GM18517 (cell line): ENCODE data around the gene PSMC2.
"Not testable (repeated sequence)": the region's sequence is repeated elsewhere in the genome, so short reads cannot be mapped to it uniquely, and the experiment has no call there.

Experiments
- ATAC-seq: cut with Tn5 transposase; IDR thresholded peaks from one replicate; pipeline ENCODE4 v1.9.1; 2021; ENCODE audit warnings: mild to moderate bottlenecking, moderate library complexity; ENCODE audit not compliant: unreplicated experiment

The PSMC2 gene

GRCh38 chr7:103373866-103374643 lies 26.6 kb downstream of the PSMC2 start:
- ATAC-seq, result no peak

- ATAC-seq, result no peak
Measured at GRCh38 chr7:103379270-103379975, 32.0 kb downstream of the PSMC2 start.

- no peak for ATAC-seq
Measured at GRCh38 chr7:103380395-103381191, 33.1 kb downstream of the PSMC2 start.

- no peak for ATAC-seq
Measured at GRCh38 chr7:103381280-103382031, 34.0 kb downstream of the PSMC2 start.

GRCh38 chr7:103382032-103382402 lies 34.6 kb downstream of the PSMC2 start:
- ATAC-seq, result no peak

GRCh38 chr7:103387242-103387641 lies 39.8 kb downstream of the PSMC2 start:
- ATAC-seq, result no peak

- no peak for ATAC-seq
Measured at GRCh38 chr7:103388469-103389140, 41.2 kb downstream of the PSMC2 start.

- no peak for ATAC-seq
Measured at GRCh38 chr7:103389263-103389662, 41.8 kb downstream of the PSMC2 start.

- ATAC-seq, result no peak
Measured at GRCh38 chr7:103391150-103391549, 43.7 kb downstream of the PSMC2 start.

GRCh38 chr7:103391976-103392375 lies 44.5 kb downstream of the PSMC2 start:
- ATAC-seq, result no peak

- no peak for ATAC-seq
Measured at GRCh38 chr7:103394566-103394965, 47.1 kb downstream of the PSMC2 start.

- ATAC-seq, result no peak
Measured at GRCh38 chr7:103395071-103395470, 47.6 kb downstream of the PSMC2 start.

GRCh38 chr7:103396471-103396870 lies 49.0 kb downstream of the PSMC2 start:
- no peak for ATAC-seq

GRCh38 chr7:103398483-103399127 lies 51.2 kb downstream of the PSMC2 start:
- no peak for ATAC-seq

- ATAC-seq, result not testable (repeated sequence)
Measured at GRCh38 chr7:103399687-103400086, 52.2 kb downstream of the PSMC2 start.

- not testable (repeated sequence) for ATAC-seq
Measured at GRCh38 chr7:103405789-103406613, 58.6 kb downstream of the PSMC2 start.

- ATAC-seq, result no peak
Measured at GRCh38 chr7:103412151-103412550, 64.7 kb downstream of the PSMC2 start.

GRCh38 chr7:103413407-103413806 lies 66.0 kb downstream of the PSMC2 start:
- no peak for ATAC-seq

- no peak for ATAC-seq
Measured at GRCh38 chr7:103418241-103418640, 70.8 kb downstream of the PSMC2 start.
